AG04449 (cell line): ENCODE results near the gene PDE1C.

Experiments used
- CTCF ChIA-PET: fragments of 350-600 bp; formaldehyde crosslinking; extraction: SDS; loops from one replicate; lab custom pipeline; 2021; ENCODE audit warnings: antibody characterized with exemption; lab: Yijun Ruan, JAX
- POLR2A ChIA-PET: fragments of 400-600, 350-600 bp; formaldehyde crosslinking; extraction: SDS; loops from one replicate; lab custom pipeline; 2020; ENCODE audit warnings: antibody characterized with exemption, inconsistent platforms; lab: Yijun Ruan, JAX
- DNase-seq: peaks from one replicate; pipeline ENCODE4 v3.0.0-alpha.2; 2010; ENCODE audit warnings: low read depth, low spot score
- H3K4me3 ChIP-seq: 2 replicates; pipeline ENCODE4 v1.5.1; 2011; ENCODE audit warnings: low read depth, mild to moderate bottlenecking, control low read depth, low read length
- TF ChIP-seq, protein P1 (sequence below): IDR thresholded peaks from one replicate; pipeline ENCODE4 v1.5.1; 2011; ENCODE audit warnings: mild to moderate bottlenecking, moderate library complexity, low read length, control low read depth, inconsistent platforms; ENCODE audit not compliant: insufficient read depth; ENCODE audit errors: missing control alignments

The PDE1C gene

DNA sequence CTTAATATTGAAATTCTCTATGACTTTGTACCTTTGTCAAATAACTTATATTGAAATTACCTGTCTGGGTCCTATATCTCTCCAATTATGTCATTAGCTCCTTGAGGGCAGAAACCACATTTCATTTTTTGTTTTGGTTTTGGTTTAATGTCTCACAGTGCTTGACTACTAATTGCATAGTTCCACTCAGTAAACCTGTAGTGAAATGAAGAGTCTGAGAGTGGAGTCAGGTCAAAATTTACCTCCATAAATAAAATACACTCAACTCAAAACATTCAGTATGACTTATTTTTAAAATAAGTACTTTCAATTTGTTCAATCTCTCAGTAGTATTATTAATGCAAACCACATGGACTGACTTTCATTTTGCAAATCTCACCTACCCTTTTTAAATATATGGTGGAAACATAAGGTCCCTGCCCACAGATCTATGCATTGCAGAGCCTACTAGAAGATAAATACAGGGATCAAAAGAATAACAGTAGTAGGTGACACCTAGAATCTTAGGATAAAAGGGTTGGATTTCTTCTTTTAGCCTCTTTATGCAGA lies 32.5 kb downstream of the PDE1C start:
- H3K4me3 ChIP-seq: no peak overlapping the region
- ChIA-PET CTCF (no interaction called here), POLR2A (no interaction called here)
- no peak for DNase-seq
- TF ChIP-seq, protein P1, sequence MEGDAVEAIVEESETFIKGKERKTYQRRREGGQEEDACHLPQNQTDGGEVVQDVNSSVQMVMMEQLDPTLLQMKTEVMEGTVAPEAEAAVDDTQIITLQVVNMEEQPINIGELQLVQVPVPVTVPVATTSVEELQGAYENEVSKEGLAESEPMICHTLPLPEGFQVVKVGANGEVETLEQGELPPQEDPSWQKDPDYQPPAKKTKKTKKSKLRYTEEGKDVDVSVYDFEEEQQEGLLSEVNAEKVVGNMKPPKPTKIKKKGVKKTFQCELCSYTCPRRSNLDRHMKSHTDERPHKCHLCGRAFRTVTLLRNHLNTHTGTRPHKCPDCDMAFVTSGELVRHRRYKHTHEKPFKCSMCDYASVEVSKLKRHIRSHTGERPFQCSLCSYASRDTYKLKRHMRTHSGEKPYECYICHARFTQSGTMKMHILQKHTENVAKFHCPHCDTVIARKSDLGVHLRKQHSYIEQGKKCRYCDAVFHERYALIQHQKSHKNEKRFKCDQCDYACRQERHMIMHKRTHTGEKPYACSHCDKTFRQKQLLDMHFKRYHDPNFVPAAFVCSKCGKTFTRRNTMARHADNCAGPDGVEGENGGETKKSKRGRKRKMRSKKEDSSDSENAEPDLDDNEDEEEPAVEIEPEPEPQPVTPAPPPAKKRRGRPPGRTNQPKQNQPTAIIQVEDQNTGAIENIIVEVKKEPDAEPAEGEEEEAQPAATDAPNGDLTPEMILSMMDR: no peak

DNA sequence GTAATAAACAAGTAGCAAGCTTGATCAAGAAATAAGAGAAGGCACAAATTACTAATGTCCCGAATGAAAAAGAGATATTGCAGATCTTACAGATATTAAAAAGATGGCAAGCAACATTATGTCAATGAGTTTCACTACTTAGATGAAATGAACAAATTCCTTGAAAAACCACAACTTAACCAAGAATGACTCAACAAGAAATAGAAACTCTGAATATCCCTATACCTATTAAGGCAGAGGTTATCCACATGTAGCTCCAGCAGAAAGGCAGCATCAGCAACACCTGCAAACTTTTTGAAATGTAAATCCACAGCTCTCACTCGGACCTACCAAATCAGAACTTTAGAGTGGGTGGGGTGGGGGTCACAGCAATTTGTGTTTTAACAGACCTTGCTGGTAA lies 33.6 kb downstream of the PDE1C start:
- TF ChIP-seq, protein P1: no peak
- CTCF ChIA-PET: interaction anchor here (1.8 kb wide), 1 partner anchor 170 kb away, joined by 5 read pairs; no protein-coding TSS in a partner anchor
- POLR2A ChIA-PET: no interaction called here

DNA sequence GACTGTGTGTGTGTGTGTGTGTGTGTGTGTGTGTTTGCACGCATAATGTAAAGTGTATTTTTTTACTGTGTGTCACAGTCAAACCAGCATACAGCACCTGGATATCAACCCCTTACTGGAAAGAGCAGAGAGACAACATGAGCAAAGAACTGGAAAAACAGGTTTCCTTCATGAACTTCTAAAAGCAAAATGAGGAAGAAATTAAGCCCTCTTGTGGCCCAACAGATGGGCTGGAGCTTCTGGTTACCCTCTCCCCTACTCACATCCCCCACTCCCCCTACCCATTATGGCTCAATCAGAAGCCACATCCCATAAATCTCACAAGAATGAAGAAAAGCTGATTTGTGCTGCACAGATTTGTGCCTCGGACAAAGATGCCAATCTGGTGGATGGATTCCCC lies 36.2 kb downstream of the PDE1C start:
- CTCF ChIA-PET: interaction anchor here (1.0 to 1.3 kb wide), 3 partner anchors 10 to 131 kb away, joined by 3 to 5 read pairs (median 3); no protein-coding TSS in a partner anchor
- no peak for DNase-seq
- H3K4me3 ChIP-seq: no peak overlapping the region
- POLR2A ChIA-PET: no interaction called here
- TF ChIP-seq, protein P1: no peak

More for the DNA sequence above, 33.6 kb downstream of the PDE1C start:
- DNase-seq: no peak
- H3K4me3 ChIP-seq: no peak overlapping the region

DNA sequence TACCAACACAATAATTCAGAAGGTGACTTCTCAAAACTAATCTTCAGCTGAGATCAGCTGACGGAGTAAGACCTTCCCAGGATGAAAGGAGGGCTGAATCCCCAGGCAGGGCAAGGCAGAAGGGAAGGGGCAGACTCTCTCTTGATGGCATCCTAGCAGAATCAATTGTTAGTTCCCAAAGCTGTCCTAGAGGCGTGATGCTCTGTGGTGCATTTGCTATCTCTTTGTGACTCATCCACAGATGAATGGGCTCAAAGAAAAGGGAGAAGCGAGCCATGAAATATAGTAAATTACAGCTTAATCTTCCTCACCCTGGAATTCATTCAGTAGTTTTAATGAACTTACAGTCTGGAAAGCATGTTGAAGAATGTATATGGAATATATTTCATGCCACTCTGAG lies 37.2 kb downstream of the PDE1C start:
- no peak overlapping the region for H3K4me3 ChIP-seq
- CTCF ChIA-PET: interaction anchor here (0.9 to 1.5 kb wide), 4 partner anchors 8 to 175 kb away, joined by 3 to 4 read pairs (median 3); no protein-coding TSS in a partner anchor
- POLR2A ChIA-PET: no interaction called here
- TF ChIP-seq, protein P1: no peak
- DNase-seq: no peak

DNA sequence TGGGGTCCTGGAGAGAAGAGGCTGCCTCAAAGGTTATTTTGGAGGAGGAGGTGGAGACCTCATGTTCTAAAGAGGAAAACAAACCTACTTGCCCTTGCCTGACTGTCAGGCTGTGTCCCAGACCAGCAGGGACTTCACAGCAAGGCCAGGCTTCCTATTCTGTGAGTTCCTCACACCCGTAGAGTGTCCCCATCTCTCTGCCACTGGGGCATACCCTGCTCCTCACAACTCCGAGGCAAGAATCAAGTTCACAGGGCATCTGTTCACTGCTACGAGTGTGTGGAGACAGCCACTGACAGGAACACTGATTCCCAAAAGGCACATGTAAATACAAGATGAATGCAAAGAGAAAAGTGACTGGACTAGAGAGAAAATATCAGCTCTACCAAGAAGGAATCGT lies 38.0 kb downstream of the PDE1C start:
- TF ChIP-seq, protein P1: no peak
- no peak for DNase-seq
- POLR2A ChIA-PET: no interaction called here
- CTCF ChIA-PET: interaction anchor here (1.0 to 1.5 kb wide), 2 partner anchors 9 to 25 kb away, joined by 3 to 4 read pairs; no protein-coding TSS in a partner anchor
- no peak overlapping the region for H3K4me3 ChIP-seq

DNA sequence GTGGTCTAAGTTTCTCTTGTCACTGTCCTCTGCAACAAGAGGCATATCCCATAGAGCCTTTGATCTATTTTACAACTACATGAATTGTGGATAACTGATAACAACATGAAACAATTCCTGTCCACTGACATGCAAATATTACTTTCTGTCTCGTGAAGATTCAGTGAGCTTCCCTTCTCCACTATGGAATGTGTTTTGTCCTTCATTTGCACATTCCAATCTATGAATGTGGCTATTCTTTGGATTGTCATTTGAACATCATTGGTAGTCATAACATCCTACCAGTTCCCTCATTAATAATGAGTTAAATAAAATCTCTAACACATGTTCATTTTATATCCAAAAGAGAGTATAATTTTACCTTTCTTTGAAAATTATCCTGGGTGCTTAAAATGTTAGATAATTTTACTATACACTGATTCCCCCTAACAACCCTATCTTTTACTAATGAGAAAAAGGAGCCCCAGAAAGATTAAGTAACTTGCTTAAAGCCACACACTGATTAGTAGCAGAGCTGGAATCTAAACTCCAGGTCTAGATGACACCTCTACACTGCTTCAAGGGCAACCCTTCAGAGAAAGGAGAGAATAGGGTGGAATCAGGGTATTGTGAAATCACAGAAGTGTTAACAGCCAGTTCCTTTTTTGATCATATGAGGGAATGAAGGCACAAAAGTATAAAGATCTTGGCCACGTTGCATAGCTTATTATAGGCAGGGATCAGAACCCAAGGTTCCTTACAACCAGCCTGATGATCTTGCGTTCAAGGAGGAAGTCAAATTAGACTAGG lies 39.1 kb downstream of the PDE1C start:
- ChIA-PET CTCF (interaction anchor here (0.6 to 1.5 kb wide), 2 partner anchors 10 kb away, joined by 3 to 4 read pairs; no protein-coding TSS in a partner anchor), POLR2A (interaction anchor here (0.5 kb wide), 1 partner anchor 26 kb away, joined by 3 read pairs; no protein-coding TSS in a partner anchor)
- DNase-seq: no peak
- no peak overlapping the region for H3K4me3 ChIP-seq
- TF ChIP-seq, protein P1: no peak
